Endothelial cell of umbilical vein (primary cell): ENCODE data around the gene OSBP2.

ENCODE experiments used
- EZH2 ChIP-seq: IDR thresholded peaks from 2 replicates; pipeline ENCODE4 v1.6.1; 2012; ENCODE audit warnings: borderline replicate concordance, low read depth, mild to moderate bottlenecking, moderate library complexity, low read length, inconsistent platforms; ENCODE audit not compliant: severe bottlenecking
- MAX ChIP-seq: IDR thresholded peaks from 2 replicates; pipeline ENCODE4 v1.6.1; 2011; ENCODE audit not compliant: insufficient read depth, insufficient read length
- POLR2AphosphoS5 ChIP-seq: IDR thresholded peaks from 2 replicates; pipeline ENCODE4 v1.6.1; 2012; ENCODE audit warnings: low read depth, mild to moderate bottlenecking, control low read depth, low read length, moderate library complexity; ENCODE audit not compliant: insufficient read depth
- TF ChIP-seq, protein P1 (sequence below), 2 donors: IDR thresholded peaks; 1 replicate in 1 of 2; 2 replicates in 1 of 2; pipeline ENCODE4 v1.5.1; 2011; ENCODE audit warnings: low read length in 2 of 2, mild to moderate bottlenecking in 2 of 2, moderate library complexity in 2 of 2, control low read depth in 1 of 2, inconsistent platforms in 1 of 2, low read depth in 1 of 2; ENCODE audit not compliant: insufficient read depth in 1 of 2; ENCODE audit errors: extremely low read depth in 1 of 2

- TF ChIP-seq, protein P1, sequence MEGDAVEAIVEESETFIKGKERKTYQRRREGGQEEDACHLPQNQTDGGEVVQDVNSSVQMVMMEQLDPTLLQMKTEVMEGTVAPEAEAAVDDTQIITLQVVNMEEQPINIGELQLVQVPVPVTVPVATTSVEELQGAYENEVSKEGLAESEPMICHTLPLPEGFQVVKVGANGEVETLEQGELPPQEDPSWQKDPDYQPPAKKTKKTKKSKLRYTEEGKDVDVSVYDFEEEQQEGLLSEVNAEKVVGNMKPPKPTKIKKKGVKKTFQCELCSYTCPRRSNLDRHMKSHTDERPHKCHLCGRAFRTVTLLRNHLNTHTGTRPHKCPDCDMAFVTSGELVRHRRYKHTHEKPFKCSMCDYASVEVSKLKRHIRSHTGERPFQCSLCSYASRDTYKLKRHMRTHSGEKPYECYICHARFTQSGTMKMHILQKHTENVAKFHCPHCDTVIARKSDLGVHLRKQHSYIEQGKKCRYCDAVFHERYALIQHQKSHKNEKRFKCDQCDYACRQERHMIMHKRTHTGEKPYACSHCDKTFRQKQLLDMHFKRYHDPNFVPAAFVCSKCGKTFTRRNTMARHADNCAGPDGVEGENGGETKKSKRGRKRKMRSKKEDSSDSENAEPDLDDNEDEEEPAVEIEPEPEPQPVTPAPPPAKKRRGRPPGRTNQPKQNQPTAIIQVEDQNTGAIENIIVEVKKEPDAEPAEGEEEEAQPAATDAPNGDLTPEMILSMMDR (IDR thresholded peaks at IDR 0.05; ENCODE audit: extremely low read depth in 1 of 2, insufficient read depth in 1 of 2, low read depth in 1 of 2, low read length in 2 of 2) = no peak
- TF ChIP-seq EZH2 (no peak), POLR2AphosphoS5 (no peak), MAX (no peak)
Observed at GRCh38 chr22:30871391-30872284, 177.0 kb downstream of the OSBP2 start.
